Gastrocnemius medialis (tissue), 4 donors: Measurements from ENCODE around the gene CAMK1G. TPM values are rescaled to one million over a fixed set of nuclear protein-coding genes. Genes with fewer than 3 reads are reported as not detected.

Experiments used
- ATAC-seq, 2 donors: fragments of 150-250 bp; one replicate each; pipeline ENCODE4 v1.9.1; 2016
- DNase-seq, 2 donors: peaks; one replicate each; pipeline ENCODE4 v3.0.0-alpha.2; 2019
- H3K27ac ChIP-seq, 4 donors: fragments of 200-600 bp; sonication (generic); 1 replicate in 1 of 4; 2 replicates in 3 of 4; pipeline ENCODE4 v1.5.1; 2016 to 2018; ENCODE audit warnings: mild to moderate bottlenecking in 2 of 4, moderate library complexity in 1 of 4
- H3K27me3 ChIP-seq, 3 donors: fragments of 200-600 bp; sonication (generic) in 2 of 3; 1 replicate in 1 of 3; 2 replicates in 2 of 3; pipeline versions ENCODE4 v1.5.1 to v1.6.0; 2016 to 2019; ENCODE audit warnings: mild to moderate bottlenecking in 1 of 3, moderate library complexity in 1 of 3
- H3K36me3 ChIP-seq, 2 donors: fragments of 200-600 bp; sonication (generic) in 1 of 2; one replicate each; pipeline ENCODE4 v1.5.1; 2017 to 2018
- H3K4me1 ChIP-seq, 2 donors: fragments of 200-600 bp; sonication (generic) in 1 of 2; one replicate each; pipeline ENCODE4 v1.5.1; 2016 to 2017; ENCODE audit warnings: mild to moderate bottlenecking in 2 of 2
- H3K4me3 ChIP-seq, 4 donors: fragments of 200-600 bp; sonication (generic) in 3 of 4; 1 replicate in 1 of 4; 2 replicates in 3 of 4; pipeline ENCODE4 v1.5.1; 2016 to 2019; ENCODE audit warnings: mild to moderate bottlenecking in 2 of 4
- H3K9me3 ChIP-seq, 3 donors: fragments of 200-600 bp; sonication (generic) in 2 of 3; 1 replicate in 1 of 3; 2 replicates in 2 of 3; pipeline ENCODE4 v1.5.1; 2016 to 2019
- CTCF ChIP-seq, 5 experiments: fragments of 450-650 bp in 3 of 5; fragments of 200-600 bp in 2 of 5; sonication (generic) in 2 of 5; IDR thresholded peaks in 4 of 5; conservative IDR thresholded peaks in 1 of 5; 1 replicate in 4 of 5; 2 replicates in 1 of 5; pipeline ENCODE4 v1.5.1; 2016 to 2019; ENCODE audit warnings: antibody characterized with exemption in 5 of 5, mild to moderate bottlenecking in 3 of 5, moderate library complexity in 3 of 5
- POLR2A ChIP-seq, 2 donors: fragments of 450-650 bp; IDR thresholded peaks; one replicate each; pipeline ENCODE4 v1.6.1; 2017; ENCODE audit warnings: antibody characterized with exemption in 2 of 2, mild to moderate bottlenecking in 2 of 2, moderate library complexity in 2 of 2
- in situ Hi-C, 4 donors: fragments of 200-750 bp; cut with MboI; loops; one replicate each; pipeline versions ENCODE4 v1.15.0 to v1.8.0; 2017; ENCODE audit warnings: low sequenced_read_pairs in 4 of 4
- intact Hi-C: fragments of 100-400 bp; cut with DNase I; formaldehyde crosslinking; loops from one replicate; pipeline ENCODE4 v1.15.1; 2023; ENCODE audit warnings: low total_unique reads
- total RNA-seq, 4 donors: library from RNA; depleted of rRNA; stranded (reverse); fragments of >200 nt; gene quantifications; one replicate each; pipeline versions ENCODE4 v1.1.0 to v1.2.3, GENCODE V29; 2016

Gene CAMK1G
- total RNA-seq, 4 donors from 2014 or later, result 0.16 TPM; not detected in 3

GRCh38 chr1:209610631-209610905 is 27.1 kb downstream of the CAMK1G start:
- intact Hi-C loops (no loop called here), in situ Hi-C loops (no loop called here)
- no peak for ATAC-seq
- H3K27me3 ChIP-seq, result no peaks in the 10 kb centered on the region
- no peak for DNase-seq
- H3K9me3 ChIP-seq, result no peaks in the 10 kb centered on the region
- H3K36me3 ChIP-seq, result no peaks in the 10 kb centered on the region
- peaks cover 8 to 27% of the 10 kb centered on the region in 2 donors for H3K4me1 ChIP-seq
- TF ChIP-seq CTCF (IDR thresholded peaks at IDR 0.05 in 4 of 5, conservative IDR thresholded peaks at IDR 0.05 in 1 of 5), result no peak
- no peak for TF ChIP-seq POLR2A (IDR thresholded peaks at IDR 0.05)
- H3K4me3 ChIP-seq, result no peak overlapping the region
- peak overlapping the region; percentile 61 to 79 (median 76) for H3K27ac ChIP-seq

DNA sequence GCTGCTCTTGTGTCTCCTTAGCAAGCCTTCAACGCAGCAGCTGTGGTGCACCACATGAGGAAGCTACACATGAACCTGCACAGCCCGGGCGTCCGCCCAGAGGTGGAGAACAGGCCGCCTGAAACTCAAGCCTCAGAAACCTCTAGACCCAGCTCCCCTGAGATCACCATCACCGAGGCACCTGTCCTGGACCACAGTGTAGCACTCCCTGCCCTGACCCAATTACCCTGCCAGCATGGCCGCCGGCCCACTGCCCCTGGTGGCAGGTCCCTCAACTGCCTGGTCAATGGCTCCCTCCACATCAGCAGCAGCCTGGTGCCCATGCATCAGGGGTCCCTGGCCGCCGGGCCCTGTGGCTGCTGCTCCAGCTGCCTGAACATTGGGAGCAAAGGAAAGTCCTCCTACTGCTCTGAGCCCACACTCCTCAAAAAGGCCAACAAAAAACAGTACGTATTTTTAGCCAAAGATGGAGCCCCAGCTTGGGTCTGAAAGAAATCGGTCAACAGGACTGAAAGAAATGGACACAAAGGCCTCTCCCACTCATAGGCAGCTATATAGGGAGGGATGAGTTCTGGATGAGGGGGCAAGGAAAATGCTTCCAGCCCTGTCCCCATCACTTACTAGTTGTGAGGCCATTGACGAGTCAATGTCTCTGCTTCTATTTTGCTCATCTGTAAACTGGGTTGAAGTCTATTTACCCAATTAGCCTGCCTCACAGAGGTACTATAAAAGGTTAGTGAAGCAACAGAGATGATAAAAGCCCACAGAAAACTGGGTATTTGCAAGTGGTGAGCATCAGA is 28.5 kb downstream of the CAMK1G start:
- Histone ChIP-seq H3K27me3 (no peaks in the 10 kb centered on the region), H3K27ac (peak overlapping the region; percentile 61 to 79 (median 76)), H3K4me3 (no peak overlapping the region), H3K36me3 (no peaks in the 10 kb centered on the region), H3K9me3 (no peaks in the 10 kb centered on the region), H3K4me1 (peaks cover 20 to 41% of the 10 kb centered on the region in 2 donors)
- in situ Hi-C loops, result no loop called here
- DNase-seq (peak; percentile 66 to 88), ATAC-seq (peak; percentile 70 to 80)
- intact Hi-C loops, result no loop called here
- peak in 4 of 5 experiments; percentile 25 to 65 (median 42) for TF ChIP-seq CTCF (IDR thresholded peaks at IDR 0.05 in 4 of 5, conservative IDR thresholded peaks at IDR 0.05 in 1 of 5)
- TF ChIP-seq POLR2A (IDR thresholded peaks at IDR 0.05), result no peak

DNA sequence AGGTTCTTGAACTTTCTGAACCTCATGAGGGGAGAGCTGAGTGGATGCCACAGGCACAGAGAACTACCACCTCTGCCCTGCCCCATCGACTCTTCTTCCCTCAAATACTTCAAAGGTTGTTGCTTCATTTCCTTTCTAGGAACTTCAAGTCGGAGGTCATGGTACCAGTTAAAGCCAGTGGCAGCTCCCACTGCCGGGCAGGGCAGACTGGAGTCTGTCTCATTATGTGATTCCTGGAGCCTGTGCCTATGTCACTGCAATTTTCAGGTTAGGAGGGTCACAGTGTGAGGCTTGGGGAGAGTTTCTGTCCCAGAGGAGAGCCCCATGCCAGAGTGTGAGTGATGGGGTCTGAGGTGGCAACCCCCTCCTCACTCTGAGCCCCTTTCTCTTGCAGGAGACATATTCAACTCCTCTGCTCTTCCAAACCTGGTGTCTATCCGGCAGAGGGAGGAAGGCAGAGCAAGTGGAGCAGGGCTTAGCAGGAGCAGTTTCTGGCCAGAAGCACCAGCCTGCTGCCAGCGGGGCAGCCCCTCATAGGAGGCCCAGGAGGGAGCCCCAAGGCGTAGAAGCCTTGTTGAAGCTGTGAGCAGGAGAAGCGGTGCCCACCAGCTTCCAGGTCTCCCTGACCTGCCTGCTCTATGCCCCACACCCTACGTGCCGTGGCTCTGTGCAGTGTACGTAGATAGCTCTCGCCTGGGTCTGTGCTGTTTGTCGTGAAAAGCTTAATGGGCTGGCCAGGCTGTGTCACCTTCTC is 29.3 kb downstream of the CAMK1G start:
- intact Hi-C loops (no loop called here), in situ Hi-C loops (no loop called here)
- no peaks in the 10 kb centered on the region for H3K27me3 ChIP-seq
- peaks cover 28 to 49% of the 10 kb centered on the region in 2 donors for H3K4me1 ChIP-seq
- H3K36me3 ChIP-seq, result no peaks in the 10 kb centered on the region
- DNase-seq, result no peak
- H3K4me3 ChIP-seq, result no peak overlapping the region
- H3K27ac ChIP-seq, result peak overlapping the region in 2 of 4 donors; percentile 49 to 77
- H3K9me3 ChIP-seq, result no peaks in the 10 kb centered on the region
- no peak for TF ChIP-seq CTCF (IDR thresholded peaks at IDR 0.05 in 4 of 5, conservative IDR thresholded peaks at IDR 0.05 in 1 of 5)
- TF ChIP-seq POLR2A (IDR thresholded peaks at IDR 0.05), result no peak
- no peak for ATAC-seq

DNA sequence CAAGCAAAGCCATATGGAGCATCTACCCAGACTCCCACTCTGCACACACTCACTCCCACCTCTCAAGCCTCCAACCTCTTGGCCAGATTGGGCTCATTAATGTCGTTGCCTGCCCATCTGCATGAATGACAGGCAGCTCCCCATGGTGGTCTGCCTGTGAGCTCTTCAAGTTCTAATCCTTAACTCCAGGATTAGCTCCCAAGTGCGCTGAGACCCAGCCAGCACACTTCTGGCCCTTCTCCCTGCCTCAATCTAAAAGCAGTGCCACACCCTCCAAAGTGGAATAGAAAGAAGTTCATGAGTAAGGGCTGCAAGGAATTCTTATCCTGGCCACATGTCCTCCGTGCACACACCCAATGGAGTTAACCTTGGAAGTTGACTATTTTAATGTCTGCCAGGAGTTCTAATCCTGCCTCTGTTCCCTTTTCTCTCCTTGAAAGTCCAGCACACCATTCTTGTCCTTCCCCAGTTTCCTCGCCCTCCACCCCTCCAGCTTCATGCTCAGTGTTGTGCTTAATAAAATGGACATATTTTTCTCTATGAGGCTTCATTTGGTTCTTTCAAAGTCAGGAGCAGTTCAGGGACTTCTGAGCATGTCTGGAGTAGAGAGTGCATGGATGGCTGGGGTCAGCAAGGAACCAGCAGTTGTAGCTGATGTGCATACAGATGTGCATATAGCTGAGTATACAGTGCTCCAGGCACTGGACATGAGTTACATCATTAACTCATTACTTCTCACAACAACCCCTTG is 30.1 kb downstream of the CAMK1G start:
- intact Hi-C loops (no loop called here), in situ Hi-C loops (no loop called here)
- H3K27me3 ChIP-seq, result no peaks in the 10 kb centered on the region
- H3K36me3 ChIP-seq, result no peaks in the 10 kb centered on the region
- no peak for DNase-seq
- no peak overlapping the region for H3K4me3 ChIP-seq
- ATAC-seq, result no peak
- H3K4me1 ChIP-seq, result peaks cover 36 to 57% of the 10 kb centered on the region in 2 donors
- TF ChIP-seq POLR2A (IDR thresholded peaks at IDR 0.05), result no peak
- no peak for TF ChIP-seq CTCF (IDR thresholded peaks at IDR 0.05 in 4 of 5, conservative IDR thresholded peaks at IDR 0.05 in 1 of 5)
- H3K9me3 ChIP-seq, result no peaks in the 10 kb centered on the region
- peak overlapping the region in 1 of 4 donors; percentile 77 for H3K27ac ChIP-seq
